ENCODE results near the gene S100A9. TPM values are rescaled to one million over a fixed set of nuclear protein-coding genes. Genes with fewer than 3 reads are reported as not detected.
A peak's percentile ranks its signal among the peaks of the same experiment; 100 is the strongest.
"Not testable (repeated sequence)": the region's sequence is repeated elsewhere in the genome, so short reads cannot be mapped to it uniquely, and the experiment has no call there.

S100A9 gene
- total RNA-seq, 1 donor from 2014 or later, result 911 TPM

DNA sequence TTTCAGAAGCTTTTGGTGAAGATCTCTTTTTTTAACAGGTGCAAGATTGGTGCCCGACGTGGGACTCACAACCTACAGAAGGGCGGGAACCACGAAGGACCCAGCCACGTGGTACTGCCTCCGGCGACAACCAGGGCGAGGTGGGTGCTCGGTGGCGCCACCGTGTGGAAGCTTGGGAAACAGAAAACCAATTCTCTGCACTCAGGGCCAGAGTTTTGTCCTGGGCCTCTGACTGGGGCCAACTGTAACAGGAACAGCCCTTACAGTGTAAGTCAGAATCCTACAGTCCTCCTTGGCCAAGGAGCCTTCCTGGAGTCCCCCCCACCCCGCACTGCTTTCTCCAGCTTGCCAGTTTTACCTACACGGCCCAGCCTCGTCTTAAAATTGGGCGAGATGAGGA, 47.1 kb downstream of the S100A9 start:
- Histone ChIP-seq H3K4me3 (no peak overlapping the region), H3K36me3 (no peaks in the 10 kb centered on the region), H3K4me1 (no peaks in the 10 kb centered on the region), H3K27ac (no peak overlapping the region), H3K27me3 (ENCODE audit: low read depth) (peaks cover 8% of the 10 kb centered on the region), H3K9me3 (no peaks in the 10 kb centered on the region)
- DNase-seq (peak; percentile 85), ATAC-seq (peak; percentile 80 to 88)
- intact Hi-C loops (cut with DNase I), result no loop called here
- TF ChIP-seq, protein P1, sequence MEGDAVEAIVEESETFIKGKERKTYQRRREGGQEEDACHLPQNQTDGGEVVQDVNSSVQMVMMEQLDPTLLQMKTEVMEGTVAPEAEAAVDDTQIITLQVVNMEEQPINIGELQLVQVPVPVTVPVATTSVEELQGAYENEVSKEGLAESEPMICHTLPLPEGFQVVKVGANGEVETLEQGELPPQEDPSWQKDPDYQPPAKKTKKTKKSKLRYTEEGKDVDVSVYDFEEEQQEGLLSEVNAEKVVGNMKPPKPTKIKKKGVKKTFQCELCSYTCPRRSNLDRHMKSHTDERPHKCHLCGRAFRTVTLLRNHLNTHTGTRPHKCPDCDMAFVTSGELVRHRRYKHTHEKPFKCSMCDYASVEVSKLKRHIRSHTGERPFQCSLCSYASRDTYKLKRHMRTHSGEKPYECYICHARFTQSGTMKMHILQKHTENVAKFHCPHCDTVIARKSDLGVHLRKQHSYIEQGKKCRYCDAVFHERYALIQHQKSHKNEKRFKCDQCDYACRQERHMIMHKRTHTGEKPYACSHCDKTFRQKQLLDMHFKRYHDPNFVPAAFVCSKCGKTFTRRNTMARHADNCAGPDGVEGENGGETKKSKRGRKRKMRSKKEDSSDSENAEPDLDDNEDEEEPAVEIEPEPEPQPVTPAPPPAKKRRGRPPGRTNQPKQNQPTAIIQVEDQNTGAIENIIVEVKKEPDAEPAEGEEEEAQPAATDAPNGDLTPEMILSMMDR (IDR thresholded peaks at IDR 0.05), result peak; percentile 60

DNA sequence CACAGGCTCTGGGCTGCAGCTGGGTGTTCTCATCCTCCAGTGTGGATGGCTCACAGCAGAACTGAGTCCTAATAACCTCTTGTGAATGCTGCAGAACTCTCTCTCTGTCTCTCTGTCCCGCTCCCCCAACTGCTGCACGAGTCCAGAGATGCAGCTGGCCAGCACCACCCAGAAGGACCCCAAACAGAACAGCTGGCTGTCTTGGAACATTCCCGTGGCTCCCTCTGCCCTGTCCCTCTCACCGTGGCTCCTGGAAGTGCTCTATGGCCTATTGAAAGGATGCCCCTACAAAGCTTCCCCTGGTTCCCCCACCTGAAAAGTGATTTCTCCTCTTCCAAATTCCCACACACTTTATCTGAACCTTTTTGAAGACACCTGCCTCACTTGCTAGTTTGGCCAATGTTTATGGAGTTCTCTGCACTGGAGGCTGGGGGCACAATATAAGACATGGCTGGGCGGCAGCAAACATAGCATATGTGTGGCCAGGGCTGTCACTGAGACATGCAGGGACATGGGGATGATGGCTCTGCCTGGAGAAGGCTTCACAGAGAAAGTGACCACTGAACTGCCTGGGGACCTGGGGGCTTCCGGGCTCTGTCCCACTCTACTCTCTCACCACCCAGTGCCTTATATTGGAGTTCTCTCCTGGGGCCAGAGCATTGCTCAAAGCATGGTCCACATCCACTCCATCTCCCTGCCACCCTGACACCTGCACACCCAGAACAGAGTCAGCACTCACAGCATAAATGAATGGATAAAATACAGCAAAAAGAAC, 48.4 kb downstream of the S100A9 start:
- H3K4me3 ChIP-seq; ATAC-seq; H3K9me3 ChIP-seq; DNase-seq; H3K4me1 ChIP-seq; H3K27me3 ChIP-seq (ENCODE audit: low read depth); H3K36me3 ChIP-seq; H3K27ac ChIP-seq; intact Hi-C loops (cut with DNase I): not testable (repeated sequence)

DNA sequence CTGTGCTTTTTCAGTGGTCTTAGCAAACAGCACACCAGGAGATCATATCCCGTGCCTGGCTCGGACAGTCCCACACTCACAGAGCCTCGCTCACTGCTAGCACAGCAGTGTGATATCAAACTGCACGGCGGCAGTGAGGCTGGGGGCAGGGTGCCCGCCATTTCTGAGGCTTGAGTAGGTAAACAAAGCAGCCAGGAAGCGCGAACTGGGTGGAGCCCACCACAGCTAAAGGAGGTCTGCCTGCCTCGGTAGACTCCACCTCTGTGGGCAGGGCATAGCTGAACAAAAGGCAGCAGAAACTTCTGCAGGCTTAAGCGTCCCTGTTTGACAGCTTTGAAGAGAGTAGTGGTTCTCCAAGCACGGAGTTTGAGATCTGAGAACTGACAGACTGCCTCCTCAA, 49.6 kb downstream of the S100A9 start:
- H3K36me3 ChIP-seq; H3K9me3 ChIP-seq; DNase-seq; intact Hi-C loops (cut with DNase I); H3K4me3 ChIP-seq; H3K27me3 ChIP-seq (ENCODE audit: low read depth); ATAC-seq; H3K27ac ChIP-seq; H3K4me1 ChIP-seq: not testable (repeated sequence)

Other genes with a start within 250 kb of the S100A9 start
- not detected for gene SPRR2F, start 244.3 kb upstream of the S100A9 start, total RNA-seq
- gene SPRR2G, start 207.0 kb upstream of the S100A9 start, total RNA-seq, result not detected
- not detected for gene LELP1, start 154.4 kb upstream of the S100A9 start, total RNA-seq
- gene PRR9, start 140.3 kb upstream of the S100A9 start, total RNA-seq, result not detected
- gene LORICRIN, start 98.2 kb upstream of the S100A9 start, total RNA-seq, result not detected
- gene PGLYRP3, start 44.9 kb upstream of the S100A9 start, total RNA-seq, result not detected
- 0.30 TPM for gene PGLYRP4, start 9.0 kb upstream of the S100A9 start, total RNA-seq
- 54.9 TPM for gene S100A12, start 17.8 kb downstream of the S100A9 start, total RNA-seq
- 622 TPM for gene S100A8, start 33.2 kb downstream of the S100A9 start, total RNA-seq
- gene S100A7A, start 58.7 kb downstream of the S100A9 start, total RNA-seq, result not detected
- gene S100A7, start 102.8 kb downstream of the S100A9 start, total RNA-seq, result not detected
- gene S100A6, start 178.1 kb downstream of the S100A9 start, total RNA-seq, result 1,109 TPM
- gene S100A5, start 183.1 kb downstream of the S100A9 start, total RNA-seq, result not detected
- 600 TPM for gene S100A4, start 188.0 kb downstream of the S100A9 start, total RNA-seq
- 4.5 TPM for gene S100A3, start 191.4 kb downstream of the S100A9 start, total RNA-seq
- gene S100A2, start 208.0 kb downstream of the S100A9 start, total RNA-seq, result 3.8 TPM